A549 (cell line): ENCODE data around the gene SLC39A11. TPM values are rescaled to one million over a fixed set of nuclear protein-coding genes. Genes with fewer than 3 reads are reported as not detected.
A peak's percentile ranks its signal among the peaks of the same experiment; 100 is the strongest.

ENCODE experiments used
- ATAC-seq, 2 experiments: fragments of 200-7000 bp in 1 of 2; fragments of >200 bp in 1 of 2; cut with Nextera tagmentation in 1 of 2; cut with Tn5 transposase in 1 of 2; 3 replicates each; pipeline versions ENCODE4 v1.8.0 to v1.9.1; 2018 to 2020; ENCODE audit warnings: mild to moderate bottlenecking in 1 of 2, moderate library complexity in 1 of 2
- CTCF ChIA-PET: fragments of 300-600 bp; sonication (Branson Sonifier 250); formaldehyde crosslinking; extraction: SDS; loops from one replicate; lab custom pipeline; 2021; ENCODE audit warnings: antibody characterized with exemption, inconsistent platforms; lab: Yijun Ruan, JAX
- POLR2A ChIA-PET: fragments of 350-600 bp; formaldehyde crosslinking; extraction: SDS; loops from one replicate; lab custom pipeline; 2021; ENCODE audit warnings: antibody characterized with exemption, inconsistent platforms; lab: Yijun Ruan, JAX
- DNase-seq, 2 experiments: peaks; one replicate each; pipeline versions ENCODE4 v3.0.0 to v3.0.0-alpha.2; 2011 to 2016; ENCODE audit warnings: low read depth in 1 of 2, low spot score in 1 of 2
- FAIRE-seq: peaks from 2 replicates; lab custom pipeline; 2011; peaks lifted over from hg19 to GRCh38; lab: Jason Lieb, UNC
- H3K27ac ChIP-seq, 2 experiments: fragments of >200 bp; sonication (Bioruptor Twin); formaldehyde crosslinking; 3 replicates each; pipeline ENCODE4 v1.5.1; 2016 to 2017
- H3K4me1 ChIP-seq: fragments of >200 bp; sonication (Bioruptor Twin); formaldehyde crosslinking; 3 replicates; pipeline ENCODE4 v1.6.1; 2016
- H3K4me2 ChIP-seq: fragments of >200 bp; sonication (Bioruptor Twin); formaldehyde crosslinking; 3 replicates; pipeline ENCODE4 v1.6.1; 2016
- H3K4me3 ChIP-seq: fragments of >200 bp; sonication (Bioruptor Twin); formaldehyde crosslinking; 3 replicates; pipeline ENCODE4 v1.5.1; 2016
- H3K9me3 ChIP-seq: fragments of >200 bp; sonication (Bioruptor Twin); formaldehyde crosslinking; 3 replicates; pipeline ENCODE4 v1.6.1; 2016
- BCL3 ChIP-seq: fragments of >200 bp; sonication (Bioruptor Twin); formaldehyde crosslinking; IDR thresholded peaks from 3 replicates; pipeline ENCODE4 v1.6.1; 2016
- CEBPB ChIP-seq, 2 experiments: fragments of >200 bp in 1 of 2; sonication (Bioruptor Twin) in 1 of 2; formaldehyde crosslinking in 1 of 2; IDR thresholded peaks; 2 replicates each; pipeline ENCODE4 v1.6.1; 2012 to 2016
- CHD4 ChIP-seq: fragments of 200-600 bp; sonication (generic); IDR thresholded peaks from 2 replicates; pipeline ENCODE4 v1.6.1; 2016; ENCODE audit warnings: antibody characterized with exemption, mild to moderate bottlenecking, borderline replicate concordance
- E2F6 ChIP-seq: IDR thresholded peaks from 2 replicates; pipeline ENCODE4 v1.6.1; 2012; ENCODE audit warnings: low read depth, borderline replicate concordance
- ELK1 ChIP-seq: fragments of 150-350 bp; IDR thresholded peaks from 2 replicates; pipeline ENCODE4 v1.6.1; 2014; ENCODE audit warnings: low read depth, mild to moderate bottlenecking, low read length
- ESRRA ChIP-seq: fragments of 150-350 bp; IDR thresholded peaks from 2 replicates; pipeline ENCODE4 v1.6.1; 2014; ENCODE audit warnings: mild to moderate bottlenecking, low read length, borderline replicate concordance
- FOSL2 ChIP-seq, 2 experiments: fragments of 450-650 bp in 1 of 2; fragments of >200 bp in 1 of 2; sonication (Bioruptor Twin) in 1 of 2; formaldehyde crosslinking; IDR thresholded peaks; 2 replicates each; pipeline versions ENCODE4 v1.5.0 to v1.6.1; 2016 to 2020; ENCODE audit warnings: mild to moderate bottlenecking in 1 of 2, moderate library complexity in 1 of 2
- FOXS1 ChIP-seq: fragments of 250-450 bp; sonication (Bioruptor Pico); IDR thresholded peaks from 2 replicates; pipeline ENCODE4 v1.5.0; 2020; ENCODE audit warnings: mild to moderate bottlenecking, moderate library complexity
- GATA3 ChIP-seq: IDR thresholded peaks from 2 replicates; pipeline ENCODE4 v1.6.1; 2012; ENCODE audit warnings: borderline replicate concordance
- HDAC2 ChIP-seq: fragments of 200-600 bp; sonication (generic); IDR thresholded peaks from 2 replicates; pipeline ENCODE4 v1.6.1; 2016
- HEYL ChIP-seq: fragments of 250-450 bp; sonication (Bioruptor Pico); IDR thresholded peaks from 2 replicates; pipeline ENCODE4 v1.8.0; 2021; ENCODE audit warnings: mild to moderate bottlenecking, moderate library complexity
- JUNB ChIP-seq: fragments of >200 bp; sonication (Bioruptor Twin); formaldehyde crosslinking; IDR thresholded peaks from 2 replicates; pipeline ENCODE4 v1.6.1; 2016
- MAX ChIP-seq: IDR thresholded peaks from 2 replicates; pipeline ENCODE4 v1.6.1; 2012
- NPAS2 ChIP-seq: fragments of 250-450 bp; sonication (Bioruptor Pico); IDR thresholded peaks from 2 replicates; pipeline ENCODE4 v1.8.0; 2022; ENCODE audit warnings: mild to moderate bottlenecking, moderate library complexity, borderline replicate concordance
- NR3C1 ChIP-seq: fragments of >200 bp; sonication (Bioruptor Twin); formaldehyde crosslinking; IDR thresholded peaks from 3 replicates; pipeline ENCODE4 v1.6.1; 2017
- PHF8 ChIP-seq: fragments of 200-600 bp; sonication (generic); IDR thresholded peaks from 2 replicates; pipeline ENCODE4 v1.6.1; 2016; ENCODE audit warnings: low read depth, mild to moderate bottlenecking, antibody characterized with exemption, moderate library complexity, borderline replicate concordance
- POLR2A ChIP-seq: IDR thresholded peaks from 2 replicates; pipeline ENCODE4 v1.6.1; 2012; ENCODE audit warnings: mild to moderate bottlenecking, low read length
- POLR2AphosphoS2 ChIP-seq: conservative IDR thresholded peaks from 2 replicates; pipeline ENCODE4 v1.6.1; 2012; ENCODE audit warnings: low read length, improper control_type of control experiment, inconsistent platforms
- RARB ChIP-seq: fragments of 250-450 bp; sonication (Bioruptor Pico); IDR thresholded peaks from 2 replicates; pipeline ENCODE4 v1.8.0; 2021; ENCODE audit warnings: mild to moderate bottlenecking, moderate library complexity
- RCOR1 ChIP-seq: fragments of 150-350 bp; IDR thresholded peaks from 2 replicates; pipeline ENCODE4 v1.6.1; 2014; ENCODE audit warnings: antibody characterized with exemption, low read length, low read depth
- RFX5 ChIP-seq: fragments of 450-650 bp; IDR thresholded peaks from 2 replicates; pipeline ENCODE4 v1.7.1; 2014; ENCODE audit warnings: antibody characterized with exemption, mild to moderate bottlenecking, moderate library complexity
- RNF2 ChIP-seq: fragments of 200-600 bp; sonication (generic); IDR thresholded peaks from 2 replicates; pipeline ENCODE4 v1.6.1; 2016; ENCODE audit warnings: low read depth, mild to moderate bottlenecking, antibody characterized with exemption, moderate library complexity, borderline replicate concordance
- SREBF2 ChIP-seq: fragments of 450-650 bp; IDR thresholded peaks from 2 replicates; pipeline ENCODE4 v1.6.1; 2014; ENCODE audit warnings: mild to moderate bottlenecking, moderate library complexity
- TFCP2L1 ChIP-seq: fragments of 250-450 bp; sonication (Bioruptor Pico); IDR thresholded peaks from 2 replicates; pipeline ENCODE4 v1.5.0; 2021; ENCODE audit warnings: mild to moderate bottlenecking
- TP53 ChIP-seq: fragments of 250-450 bp; sonication (Bioruptor Pico); IDR thresholded peaks from 2 replicates; pipeline ENCODE4 v1.5.0; 2021; ENCODE audit warnings: mild to moderate bottlenecking, moderate library complexity
- USF2 ChIP-seq: fragments of 450-650 bp; IDR thresholded peaks from 2 replicates; pipeline ENCODE4 v1.6.1; 2014; ENCODE audit warnings: antibody characterized with exemption
- WGBS: methylation state at CpG from one replicate; pipeline ENCODE4 v1.1.6; 2017; ENCODE audit errors: missing lambda C conversion rate; 5-methylcytosine and 5-hydroxymethylcytosine counted together
- polyA plus RNA-seq, 4 experiments: library from polyadenylated mRNA; depleted of rRNA in 3 of 4; stranded (reverse); fragments of >200 nt; fragmentation: RNase III in 1 of 4; extraction: RNeasy Plus Mini Kit Qiagen cat#74134 plus additional on column Dnase treatment in 1 of 4; gene quantifications; 2 replicates in 3 of 4; 3 replicates in 1 of 4; pipeline ENCODE4 v1.2.3, GENCODE V29; 2011 to 2017

SLC39A11 gene
- polyA plus RNA-seq, 2 of the 4 experiments (the other 2 are of a cell fraction) = 18.4 to 25.2 TPM

GRCh38 chr17:72878975-72879660 lies 213.4 kb downstream of the SLC39A11 start:
- ATAC-seq (no peak), DNase-seq (no peak), FAIRE-seq (no peak)
- H3K27ac ChIP-seq = no peak overlapping the region
- 88% methylated on average over 6 of the region's 6 CpGs for WGBS
- ChIA-PET CTCF (interaction anchor here (1.1 kb wide), 1 partner anchor 13 kb away, joined by 3 read pairs; no protein-coding TSS in a partner anchor), POLR2A (no interaction called here)
- H3K4me1 ChIP-seq = no peaks in the 10 kb centered on the region
- H3K4me2 ChIP-seq = no peak overlapping the region
- peaks cover 30% of the 10 kb centered on the region for H3K9me3 ChIP-seq
- TF ChIP-seq HDAC2 = no peak
- TF ChIP-seq TFCP2L1 (CRISPR knock-in tag) = no peak
- TF ChIP-seq E2F6 = no peak
- no peak for TF ChIP-seq POLR2A
- TF ChIP-seq GATA3 = no peak
- no peak for TF ChIP-seq POLR2AphosphoS2
- no peak for TF ChIP-seq RARB (CRISPR knock-in tag)
- no peak for TF ChIP-seq SREBF2
- TF ChIP-seq, all 56 proteins: peak for 0
- H3K4me3 ChIP-seq = no peak overlapping the region

GRCh38 chr17:72877348-72877747 lies 215.1 kb downstream of the SLC39A11 start:
- ChIA-PET CTCF (no interaction called here), POLR2A (no interaction called here)
- H3K4me2 ChIP-seq = no peak overlapping the region
- no peak for DNase-seq
- H3K27ac ChIP-seq = no peak overlapping the region
- peaks cover 30% of the 10 kb centered on the region for H3K9me3 ChIP-seq
- FAIRE-seq = no peak
- WGBS = 91% methylated on average over 8 of the region's 8 CpGs
- no peaks in the 10 kb centered on the region for H3K4me1 ChIP-seq
- TF ChIP-seq RFX5 (no peak), CEBPB (IDR thresholded peaks at IDR 0.05) (peak; percentile 27 to 46; a peak in 3 of 4 replicates)
- ATAC-seq = no peak
- no peak overlapping the region for H3K4me3 ChIP-seq

GRCh38 chr17:72876413-72876812 lies 216.1 kb downstream of the SLC39A11 start:
- 85% methylated on average over 1 of the region's 1 CpG for WGBS
- CTCF ChIA-PET = interaction anchor here (0.7 to 1.7 kb wide), 2 partner anchors 29 to 280 kb away, joined by 3 to 4 read pairs; no protein-coding TSS in a partner anchor
- no peak for TF ChIP-seq ESRRA
- no peak for TF ChIP-seq PHF8
- no peak for TF ChIP-seq RCOR1
- TF ChIP-seq MAX = no peak
- TF ChIP-seq TP53 (CRISPR knock-in tag) = no peak
- no peak for TF ChIP-seq BCL3
- no peak for TF ChIP-seq ELK1
- no peak for TF ChIP-seq CHD4
- no peak for TF ChIP-seq FOXS1 (CRISPR knock-in tag)
- no peak for TF ChIP-seq NR3C1
- TF ChIP-seq JUNB = no peak
- no peak for TF ChIP-seq RNF2
- no peak for TF ChIP-seq USF2
- TF ChIP-seq POLR2AphosphoS2 = no peak
- no peak for TF ChIP-seq HEYL (CRISPR knock-in tag)
- TF ChIP-seq NPAS2 (CRISPR knock-in tag) = no peak
- no peak for TF ChIP-seq FOSL2 (IDR thresholded peaks at IDR 0.05)
- TF ChIP-seq FOSL2 (CRISPR knock-in tag; IDR thresholded peaks at IDR 0.05) = no peak
- no peak overlapping the region for H3K4me3 ChIP-seq
- no peak for ATAC-seq
- H3K4me2 ChIP-seq = no peak overlapping the region
- POLR2A ChIA-PET = no interaction called here
- H3K4me1 ChIP-seq = no peaks in the 10 kb centered on the region
- DNase-seq = no peak
- H3K9me3 ChIP-seq = peaks cover 30% of the 10 kb centered on the region
- no peak overlapping the region for H3K27ac ChIP-seq
- no peak for FAIRE-seq
